Astrocyte (in vitro differentiated cells and primary cell): ENCODE data around the gene ADAMTSL5. TPM values are rescaled to one million over a fixed set of nuclear protein-coding genes. Genes with fewer than 3 reads are reported as not detected.

Experiments used
- DNase-seq: peaks from one replicate; pipeline ENCODE4 v3.0.0-alpha.2; 2010; ENCODE audit warnings: low read depth
- FAIRE-seq: peaks from 2 replicates; lab custom pipeline; 2011; peaks lifted over from hg19 to GRCh38; lab: Jason Lieb, UNC
- H2AFZ ChIP-seq: 2 replicates; pipeline ENCODE4 v1.6.0; 2012; ENCODE audit warnings: low read depth, low read length, inconsistent platforms
- H3K27ac ChIP-seq: 2 replicates; pipeline ENCODE4 v1.5.1; 2011; ENCODE audit warnings: low read depth, low read length, inconsistent platforms
- H3K27me3 ChIP-seq: 2 replicates; pipeline ENCODE4 v1.6.0; 2011; ENCODE audit warnings: low read length, inconsistent platforms; ENCODE audit not compliant: insufficient read depth
- H3K36me3 ChIP-seq: 2 replicates; pipeline ENCODE4 v1.5.1; 2011; ENCODE audit warnings: low read length, inconsistent platforms; ENCODE audit not compliant: insufficient read depth
- H3K4me1 ChIP-seq: 2 replicates; pipeline ENCODE4 v1.5.1; 2011; ENCODE audit warnings: low read length, inconsistent platforms; ENCODE audit not compliant: insufficient read depth
- H3K4me2 ChIP-seq: 2 replicates; pipeline ENCODE4 v1.6.0; 2012; ENCODE audit warnings: low read length, inconsistent platforms
- H3K4me3 ChIP-seq: 2 replicates; pipeline ENCODE4 v1.5.1; 2011; ENCODE audit warnings: low read depth, mild to moderate bottlenecking, low read length, inconsistent platforms; ENCODE audit not compliant: insufficient read depth
- H3K79me2 ChIP-seq: 2 replicates; pipeline ENCODE4 v1.6.0; 2012; ENCODE audit warnings: mild to moderate bottlenecking, low read length, inconsistent platforms; ENCODE audit not compliant: insufficient read depth
- H3K9ac ChIP-seq: 2 replicates; pipeline ENCODE4 v1.6.0; 2012; ENCODE audit warnings: mild to moderate bottlenecking, low read length, inconsistent platforms
- H3K9me3 ChIP-seq: 2 replicates; pipeline ENCODE4 v1.5.1; 2012; ENCODE audit warnings: low read depth, mild to moderate bottlenecking, low read length, inconsistent platforms; ENCODE audit not compliant: insufficient read depth
- H4K20me1 ChIP-seq: 2 replicates; pipeline ENCODE4 v1.6.0; 2012; ENCODE audit warnings: low read length, inconsistent platforms; ENCODE audit not compliant: insufficient read depth
- H3K27ac Mint-ChIP-seq: one replicate; pipeline ENCODE4 v1.8.0; 2021; ENCODE audit warnings: mild to moderate bottlenecking, mixed read lengths; ENCODE audit not compliant: unreplicated experiment
- H3K27me3 Mint-ChIP-seq: one replicate; pipeline ENCODE4 v1.8.0; 2021; ENCODE audit warnings: low read depth, mixed read lengths; ENCODE audit not compliant: unreplicated experiment
- H3K36me3 Mint-ChIP-seq: one replicate; pipeline ENCODE4 v1.8.0; 2021; ENCODE audit warnings: low read depth, mixed read lengths; ENCODE audit not compliant: unreplicated experiment
- H3K4me1 Mint-ChIP-seq: one replicate; pipeline ENCODE4 v1.8.0; 2021; ENCODE audit warnings: low read depth, mixed read lengths; ENCODE audit not compliant: unreplicated experiment
- H3K4me3 Mint-ChIP-seq: one replicate; pipeline ENCODE4 v1.8.0; 2021; ENCODE audit warnings: mild to moderate bottlenecking, moderate library complexity, mixed read lengths; ENCODE audit not compliant: unreplicated experiment
- H3K9me3 Mint-ChIP-seq: one replicate; pipeline ENCODE4 v1.8.0; 2021; ENCODE audit warnings: mild to moderate bottlenecking, mixed read lengths; ENCODE audit not compliant: unreplicated experiment
- CTCF ChIP-seq: IDR thresholded peaks from 2 replicates; pipeline ENCODE4 v1.5.1; 2011; ENCODE audit warnings: low read depth, mild to moderate bottlenecking, inconsistent platforms, low read length, moderate library complexity; ENCODE audit not compliant: insufficient read depth
- EZH2 ChIP-seq: IDR thresholded peaks from 2 replicates; pipeline ENCODE4 v1.6.1; 2012; ENCODE audit warnings: mild to moderate bottlenecking, low read length, inconsistent platforms; ENCODE audit not compliant: insufficient read depth
- total RNA-seq: library from RNA; stranded (reverse); gene quantifications from 2 replicates; pipeline ENCODE4 v1.2.1, GENCODE V29; 2021

Gene ADAMTSL5
- total RNA-seq, 1 donor from 2014 or later, result 5.5 TPM

GRCh38 chr19:1491114-1491848, 21.5 kb downstream of the ADAMTSL5 start, which contains the start of gene REEP6:
Gene REEP6, plus strand, starts transcription at chr19:1491181. Its CDS starts 89 bp downstream, at chr19:1491270.
- peak within 1 kb of the TSS; percentile 88 for H3K27ac Mint-ChIP-seq
- peaks cover 3% of the 10 kb centered on the region for H3K4me1 Mint-ChIP-seq
- H3K4me2 ChIP-seq, result peak within 1 kb of the TSS; percentile 96
- peak within 1 kb of the TSS; percentile 90 for H3K4me3 Mint-ChIP-seq
- H3K9me3 Mint-ChIP-seq, result no peaks in the 10 kb centered on the region
- peaks cover 2% of the 10 kb centered on the region for H3K36me3 Mint-ChIP-seq
- peaks cover 5% of the 10 kb centered on the region for H3K27me3 ChIP-seq
- no peaks in the 10 kb centered on the region for H3K36me3 ChIP-seq
- no peaks in the 10 kb centered on the region for H3K9me3 ChIP-seq
- H3K9ac ChIP-seq, result peak within 1 kb of the TSS; percentile 69
- no peak for FAIRE-seq
- H3K27ac ChIP-seq, result peak within 1 kb of the TSS; percentile 60
- no peak for DNase-seq
- peak within 1 kb of the TSS; percentile 97 for H2AFZ ChIP-seq
- H3K27me3 Mint-ChIP-seq, result peaks cover 10% of the 10 kb centered on the region
- TF ChIP-seq EZH2 (peak; percentile 61), CTCF (no peak)
- no peaks in the 10 kb centered on the region for H3K79me2 ChIP-seq
- H4K20me1 ChIP-seq, result no peaks in the 10 kb centered on the region
- H3K4me3 ChIP-seq, result peak within 1 kb of the TSS; percentile 74
- peaks cover 15% of the 10 kb centered on the region for H3K4me1 ChIP-seq

GRCh38 chr19:1490311-1491113, 22.3 kb downstream of the ADAMTSL5 start, which contains the start of gene PCSK4:
Gene PCSK4, minus strand, starts transcription at chr19:1490350. Its CDS starts 4 bp downstream, at chr19:1490346.
- Mint-ChIP-seq H3K36me3 (peaks cover 2% of the 10 kb centered on the region), H3K9me3 (no peaks in the 10 kb centered on the region), H3K4me1 (peaks cover 3% of the 10 kb centered on the region), H3K27me3 (peaks cover 10% of the 10 kb centered on the region), H3K4me3 (peak within 1 kb of the TSS; percentile 90), H3K27ac (peak within 1 kb of the TSS; percentile 88)
- no peak for TF ChIP-seq CTCF
- TF ChIP-seq EZH2, result no peak
- H3K9me3 ChIP-seq, result no peaks in the 10 kb centered on the region
- FAIRE-seq (peak; percentile 93), DNase-seq (peak; percentile 94)
- peak within 1 kb of the TSS; percentile 74 for H3K4me3 ChIP-seq
- peak within 1 kb of the TSS; percentile 60 for H3K27ac ChIP-seq
- peaks cover 15% of the 10 kb centered on the region for H3K4me1 ChIP-seq
- H4K20me1 ChIP-seq, result no peaks in the 10 kb centered on the region
- no peaks in the 10 kb centered on the region for H3K79me2 ChIP-seq
- peak within 1 kb of the TSS; percentile 96 for H3K4me2 ChIP-seq
- peaks cover 5% of the 10 kb centered on the region for H3K27me3 ChIP-seq
- no peaks in the 10 kb centered on the region for H3K36me3 ChIP-seq
- peak within 1 kb of the TSS; percentile 69 for H3K9ac ChIP-seq
- peak within 1 kb of the TSS; percentile 97 for H2AFZ ChIP-seq
